H1 (cell line): ENCODE data around the gene HP1BP3.

Source experiments
- ASH2L ChIP-seq: fragments of 200-600, 300-600 bp; sonication (generic); IDR thresholded peaks from one replicate; pipeline ENCODE4 v1.7.1; 2017; ENCODE audit warnings: low read length
- BACH1 ChIP-seq: IDR thresholded peaks from 2 replicates; pipeline ENCODE4 v1.6.1; 2012; ENCODE audit warnings: low read length, improper control_type of control experiment
- CBX8 ChIP-seq: fragments of 300-800, 300-1000 bp; sonication (generic); IDR thresholded peaks from 2 replicates; pipeline ENCODE4 v1.7.1; 2016; ENCODE audit warnings: low read depth, low read length, borderline replicate concordance
- CREB1 ChIP-seq: IDR thresholded peaks from 2 replicates; pipeline ENCODE4 v1.6.1; 2012; ENCODE audit warnings: inconsistent platforms
- CTCF ChIP-seq, 3 experiments: IDR thresholded peaks; 1 replicate in 2 of 3; 2 replicates in 1 of 3; pipeline versions ENCODE4 v1.5.1 to v1.6.1; 2011; ENCODE audit warnings: low read length in 3 of 3, mild to moderate bottlenecking in 3 of 3, inconsistent platforms in 2 of 3, low read depth in 1 of 3, moderate library complexity in 1 of 3; ENCODE audit not compliant: insufficient read depth in 1 of 3; ENCODE audit errors: control extremely low read depth in 1 of 3
- MAX ChIP-seq: IDR thresholded peaks from 2 replicates; pipeline ENCODE4 v1.6.1; 2012; ENCODE audit warnings: inconsistent platforms
- POU5F1 ChIP-seq: IDR thresholded peaks from 2 replicates; pipeline ENCODE4 v1.6.1; 2011; ENCODE audit warnings: low read depth, mild to moderate bottlenecking, low read length, moderate library complexity
- SIN3A ChIP-seq, 2 experiments: IDR thresholded peaks in 1 of 2; conservative IDR thresholded peaks in 1 of 2; 2 replicates each; pipeline ENCODE4 v1.6.1; 2011 to 2012; ENCODE audit warnings: low read length in 2 of 2, improper control_type of control experiment in 1 of 2, low read depth in 1 of 2, mild to moderate bottlenecking in 1 of 2
- TBP ChIP-seq: IDR thresholded peaks from 2 replicates; pipeline ENCODE4 v1.6.1; 2011; ENCODE audit warnings: low read depth, low read length, improper control_type of control experiment
- ZNF274 ChIP-seq: IDR thresholded peaks from 2 replicates; pipeline ENCODE4 v1.7.0; 2012; ENCODE audit warnings: low read length, borderline replicate concordance; ENCODE audit errors: extremely low read depth

- TF ChIP-seq TBP (no peak), CTCF (IDR thresholded peaks at IDR 0.05; ENCODE audit: control extremely low read depth in 1 of 3, insufficient read depth in 1 of 3, low read depth in 1 of 3, low read length in 3 of 3) (no peak), MAX (no peak), CREB1 (no peak), POU5F1 (no peak), CBX8 (no peak), BACH1 (no peak), SIN3A (conservative IDR thresholded peaks at IDR 0.05 in 1 of 2, IDR thresholded peaks at IDR 0.05 in 1 of 2; ENCODE audit: low read depth in 1 of 2, low read length in 2 of 2) (no peak), ASH2L (no peak), ZNF274 (no peak)
Observed at GRCh38 chr1:20701847-20702246, 85.3 kb downstream of the HP1BP3 start.
